Panc1 (cell line): ENCODE measurements around the gene PC. TPM values are rescaled to one million over a fixed set of nuclear protein-coding genes. Genes with fewer than 3 reads are reported as not detected.

Experiments
- ATAC-seq: fragments of 200-7000 bp; cut with Tn5 transposase; 2 replicates; pipeline ENCODE4 v1.9.1; 2020; ENCODE audit warnings: mild to moderate bottlenecking, moderate library complexity
- BruUV-seq: library from RNA; stranded (reverse); fragments of 400-500 nt; replicated peaks from 2 replicates; lab custom pipeline; 2021; lab: Mats Ljungman, UMichigan
- CTCF ChIA-PET: fragments of 300-600 bp; sonication (Branson Sonifier 250); formaldehyde crosslinking; loops from one replicate; lab custom pipeline; 2022; ENCODE audit warnings: antibody characterized with exemption; lab: Charles Lee
- POLR2A ChIA-PET: fragments of 300-600 bp; sonication (Branson Sonifier 250); formaldehyde crosslinking; loops from one replicate; lab custom pipeline; 2022; ENCODE audit warnings: antibody characterized with exemption; lab: Charles Lee
- DNase-seq: peaks from one replicate; pipeline ENCODE4 v3.0.0-alpha.2; 2010; ENCODE audit warnings: low read depth, low spot score
- H3K27ac ChIP-seq: 2 replicates; pipeline ENCODE4 v1.5.1; 2011; ENCODE audit warnings: mild to moderate bottlenecking, low read length, inconsistent platforms
- H3K27me3 ChIP-seq: fragments of 200-500 bp; sonication (Bioruptor generic); 2 replicates; pipeline ENCODE4 v1.6.0; 2014; ENCODE audit warnings: low read length, inconsistent platforms; ENCODE audit not compliant: control insufficient read depth, insufficient read depth
- H3K36me3 ChIP-seq: fragments of 200-500 bp; sonication (Bioruptor generic); 2 replicates; pipeline ENCODE4 v1.5.1; 2014; ENCODE audit warnings: inconsistent platforms, mild to moderate bottlenecking, low read length, moderate library complexity; ENCODE audit not compliant: control insufficient read depth, insufficient read depth
- H3K4me1 ChIP-seq: 2 replicates; pipeline ENCODE4 v1.5.1; 2011; ENCODE audit warnings: inconsistent platforms, mild to moderate bottlenecking, low read length, moderate library complexity; ENCODE audit not compliant: control insufficient read depth, insufficient read depth
- H3K4me3 ChIP-seq, 2 experiments: 2 replicates each; pipeline ENCODE4 v1.5.1; 2011 to 2012; ENCODE audit warnings: low read depth in 2 of 2, low read length in 2 of 2, mild to moderate bottlenecking in 2 of 2, inconsistent platforms in 1 of 2, moderate library complexity in 1 of 2
- H3K9me3 ChIP-seq: fragments of 200-500 bp; sonication (Bioruptor generic); 2 replicates; pipeline ENCODE4 v1.5.1; 2014; ENCODE audit warnings: low read depth, mild to moderate bottlenecking, inconsistent platforms, low read length, moderate library complexity; ENCODE audit not compliant: control insufficient read depth, insufficient read depth
- POLR2AphosphoS5 ChIP-seq: IDR thresholded peaks from 2 replicates; pipeline ENCODE4 v1.6.1; 2012; ENCODE audit warnings: mild to moderate bottlenecking, low read depth, low read length, moderate library complexity
- SIN3A ChIP-seq: IDR thresholded peaks from 2 replicates; pipeline ENCODE4 v1.6.1; 2012; ENCODE audit warnings: low read depth, mild to moderate bottlenecking, low read length, moderate library complexity, borderline replicate concordance; ENCODE audit not compliant: insufficient read depth
- TCF7L2 ChIP-seq: IDR thresholded peaks from 2 replicates; pipeline ENCODE4 v1.6.1; 2011; ENCODE audit warnings: mild to moderate bottlenecking, low read depth, low read length, inconsistent platforms
- in situ Hi-C: cut with HindIII; loops from 2 replicates; pipeline ENCODE4 v1.10.0; 2016; ENCODE audit warnings: low sequenced_read_pairs, low pct_unique_long_range_greater_than_20kb
- intact Hi-C: fragments of 100-400 bp; cut with micrococcal nuclease; formaldehyde crosslinking; loops from one replicate; pipeline ENCODE4 v1.10.0; 2022; ENCODE audit not compliant: unreplicated experiment
- total RNA-seq: library from RNA; stranded (reverse); gene quantifications from one replicate; pipeline ENCODE4 v1.2.1, GENCODE V29; 2021; ENCODE audit not compliant: unreplicated experiment
- TF ChIP-seq, protein P1 (sequence below): fragments of 450-650 bp; IDR thresholded peaks from 2 replicates; pipeline ENCODE4 v1.5.1; 2017; ENCODE audit warnings: mild to moderate bottlenecking
- TF ChIP-seq, protein P2 (sequence below), 2 experiments: IDR thresholded peaks; 2 replicates each; pipeline ENCODE4 v1.6.1; 2011 to 2012; ENCODE audit warnings: low read depth in 2 of 2, control low read depth in 1 of 2, low read length in 1 of 2, mild to moderate bottlenecking in 1 of 2, moderate library complexity in 1 of 2; ENCODE audit not compliant: insufficient read depth in 1 of 2

The PC gene
- total RNA-seq, 1 experiment from 2014 or later: 12.8 TPM

DNA sequence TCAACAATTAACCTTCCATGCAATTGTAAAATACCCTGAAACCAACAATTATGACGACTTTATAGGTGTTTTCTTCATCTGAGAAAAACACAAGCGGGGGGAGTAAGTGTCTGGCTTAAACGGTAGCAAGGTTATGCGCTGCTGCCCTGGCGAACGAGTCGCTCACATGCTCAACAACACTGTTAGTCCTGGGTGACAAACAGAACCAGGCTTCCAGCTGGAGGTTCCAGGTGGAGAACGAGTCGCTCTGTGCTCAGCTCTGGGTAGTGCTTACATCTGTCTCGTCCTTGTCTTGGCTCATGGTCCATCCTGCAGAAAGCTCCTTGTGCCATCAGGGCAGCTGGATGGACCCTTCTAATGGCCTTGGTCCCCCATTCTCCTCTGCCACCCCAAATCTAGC is 48.2 kb downstream of the PC start:
- H3K27me3 ChIP-seq: no peaks in the 10 kb centered on the region
- ATAC-seq: no peak
- no peak overlapping the region for H3K27ac ChIP-seq
- H3K4me3 ChIP-seq: no peak overlapping the region
- DNase-seq: no peak
- peaks cover 2% of the 10 kb centered on the region for H3K4me1 ChIP-seq
- no TSS peak for BruUV-seq
- intact Hi-C loops: no loop called here
- CTCF ChIA-PET: no interaction called here
- POLR2A ChIA-PET: no interaction called here
- TF ChIP-seq, protein P1, sequence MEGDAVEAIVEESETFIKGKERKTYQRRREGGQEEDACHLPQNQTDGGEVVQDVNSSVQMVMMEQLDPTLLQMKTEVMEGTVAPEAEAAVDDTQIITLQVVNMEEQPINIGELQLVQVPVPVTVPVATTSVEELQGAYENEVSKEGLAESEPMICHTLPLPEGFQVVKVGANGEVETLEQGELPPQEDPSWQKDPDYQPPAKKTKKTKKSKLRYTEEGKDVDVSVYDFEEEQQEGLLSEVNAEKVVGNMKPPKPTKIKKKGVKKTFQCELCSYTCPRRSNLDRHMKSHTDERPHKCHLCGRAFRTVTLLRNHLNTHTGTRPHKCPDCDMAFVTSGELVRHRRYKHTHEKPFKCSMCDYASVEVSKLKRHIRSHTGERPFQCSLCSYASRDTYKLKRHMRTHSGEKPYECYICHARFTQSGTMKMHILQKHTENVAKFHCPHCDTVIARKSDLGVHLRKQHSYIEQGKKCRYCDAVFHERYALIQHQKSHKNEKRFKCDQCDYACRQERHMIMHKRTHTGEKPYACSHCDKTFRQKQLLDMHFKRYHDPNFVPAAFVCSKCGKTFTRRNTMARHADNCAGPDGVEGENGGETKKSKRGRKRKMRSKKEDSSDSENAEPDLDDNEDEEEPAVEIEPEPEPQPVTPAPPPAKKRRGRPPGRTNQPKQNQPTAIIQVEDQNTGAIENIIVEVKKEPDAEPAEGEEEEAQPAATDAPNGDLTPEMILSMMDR: no peak
- TF ChIP-seq TCF7L2: no peak
- no peak for TF ChIP-seq POLR2AphosphoS5
- H3K36me3 ChIP-seq: no peaks in the 10 kb centered on the region
- H3K9me3 ChIP-seq: no peaks in the 10 kb centered on the region
- in situ Hi-C loops: no loop called here

DNA sequence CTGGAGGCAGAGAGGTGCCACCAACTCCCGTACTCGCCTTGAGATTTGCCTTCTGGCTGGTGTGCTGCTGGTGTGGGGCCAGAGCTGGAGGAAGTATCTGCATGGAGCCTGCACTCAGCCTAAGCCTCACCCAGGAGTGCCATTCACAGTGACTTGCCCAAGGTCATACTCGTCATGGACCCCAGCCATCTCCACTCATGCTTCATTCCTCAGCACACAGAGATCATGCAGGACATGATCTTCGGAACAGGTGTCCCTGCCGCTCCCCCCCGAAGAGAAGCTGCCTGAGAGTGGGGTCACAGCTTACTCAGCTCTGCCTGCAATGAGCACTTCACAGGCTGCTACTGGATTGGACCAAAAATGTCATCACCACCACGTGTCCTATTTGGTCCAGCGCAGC is 49.0 kb downstream of the PC start:
- H3K9me3 ChIP-seq: no peaks in the 10 kb centered on the region
- DNase-seq (no peak), ATAC-seq (no peak)
- no TSS peak for BruUV-seq
- H3K4me3 ChIP-seq: no peak overlapping the region
- TF ChIP-seq, protein P1: no peak
- no peak for TF ChIP-seq TCF7L2
- TF ChIP-seq POLR2AphosphoS5: no peak
- TF ChIP-seq, protein P2, sequence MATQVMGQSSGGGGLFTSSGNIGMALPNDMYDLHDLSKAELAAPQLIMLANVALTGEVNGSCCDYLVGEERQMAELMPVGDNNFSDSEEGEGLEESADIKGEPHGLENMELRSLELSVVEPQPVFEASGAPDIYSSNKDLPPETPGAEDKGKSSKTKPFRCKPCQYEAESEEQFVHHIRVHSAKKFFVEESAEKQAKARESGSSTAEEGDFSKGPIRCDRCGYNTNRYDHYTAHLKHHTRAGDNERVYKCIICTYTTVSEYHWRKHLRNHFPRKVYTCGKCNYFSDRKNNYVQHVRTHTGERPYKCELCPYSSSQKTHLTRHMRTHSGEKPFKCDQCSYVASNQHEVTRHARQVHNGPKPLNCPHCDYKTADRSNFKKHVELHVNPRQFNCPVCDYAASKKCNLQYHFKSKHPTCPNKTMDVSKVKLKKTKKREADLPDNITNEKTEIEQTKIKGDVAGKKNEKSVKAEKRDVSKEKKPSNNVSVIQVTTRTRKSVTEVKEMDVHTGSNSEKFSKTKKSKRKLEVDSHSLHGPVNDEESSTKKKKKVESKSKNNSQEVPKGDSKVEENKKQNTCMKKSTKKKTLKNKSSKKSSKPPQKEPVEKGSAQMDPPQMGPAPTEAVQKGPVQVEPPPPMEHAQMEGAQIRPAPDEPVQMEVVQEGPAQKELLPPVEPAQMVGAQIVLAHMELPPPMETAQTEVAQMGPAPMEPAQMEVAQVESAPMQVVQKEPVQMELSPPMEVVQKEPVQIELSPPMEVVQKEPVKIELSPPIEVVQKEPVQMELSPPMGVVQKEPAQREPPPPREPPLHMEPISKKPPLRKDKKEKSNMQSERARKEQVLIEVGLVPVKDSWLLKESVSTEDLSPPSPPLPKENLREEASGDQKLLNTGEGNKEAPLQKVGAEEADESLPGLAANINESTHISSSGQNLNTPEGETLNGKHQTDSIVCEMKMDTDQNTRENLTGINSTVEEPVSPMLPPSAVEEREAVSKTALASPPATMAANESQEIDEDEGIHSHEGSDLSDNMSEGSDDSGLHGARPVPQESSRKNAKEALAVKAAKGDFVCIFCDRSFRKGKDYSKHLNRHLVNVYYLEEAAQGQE (IDR thresholded peaks at IDR 0.05; ENCODE audit: insufficient read depth in 1 of 2, low read depth in 2 of 2, low read length in 1 of 2): no peak
- TF ChIP-seq SIN3A: no peak
- no peak overlapping the region for H3K27ac ChIP-seq
- no peaks in the 10 kb centered on the region for H3K36me3 ChIP-seq
- in situ Hi-C loops (no loop called here), intact Hi-C loops (no loop called here)
- POLR2A ChIA-PET: no interaction called here
- CTCF ChIA-PET: interaction anchor here (0.5 to 1.0 kb wide), 2 partner anchors 27 to 28 kb away, joined by 3 to 4 read pairs; no protein-coding TSS in a partner anchor
- peaks cover 10% of the 10 kb centered on the region for H3K4me1 ChIP-seq
- no peaks in the 10 kb centered on the region for H3K27me3 ChIP-seq
